Ishikawa (cell line): ENCODE measurements around the gene E2F3.

Experiments used
- CREB1 ChIP-seq: IDR thresholded peaks from 2 replicates; pipeline ENCODE4 v1.6.1; 2012; ENCODE audit warnings: low read depth
- EP300 ChIP-seq: IDR thresholded peaks from 2 replicates; pipeline ENCODE4 v1.6.1; 2012; ENCODE audit warnings: borderline replicate concordance
- FOXM1 ChIP-seq: IDR thresholded peaks from 2 replicates; pipeline ENCODE4 v1.6.1; 2012; ENCODE audit warnings: low read depth, borderline replicate concordance
- NFIC ChIP-seq: IDR thresholded peaks from 2 replicates; pipeline ENCODE4 v1.6.1; 2012
- RAD21 ChIP-seq: IDR thresholded peaks from 2 replicates; pipeline ENCODE4 v1.6.1; 2012; ENCODE audit warnings: low read depth
- REST ChIP-seq: IDR thresholded peaks from 2 replicates; pipeline ENCODE4 v1.6.1; 2012; ENCODE audit warnings: low read depth, mild to moderate bottlenecking
- TAF1 ChIP-seq: IDR thresholded peaks from 2 replicates; pipeline ENCODE4 v1.6.1; 2012; ENCODE audit warnings: low read depth, mild to moderate bottlenecking
- TCF12 ChIP-seq: IDR thresholded peaks from 2 replicates; pipeline ENCODE4 v1.6.1; 2012; ENCODE audit warnings: low read depth
- TEAD4 ChIP-seq: IDR thresholded peaks from 2 replicates; pipeline ENCODE4 v1.6.1; 2012
- USF1 ChIP-seq: IDR thresholded peaks from 2 replicates; pipeline ENCODE4 v1.6.1; 2012
- YY1 ChIP-seq: IDR thresholded peaks from 2 replicates; pipeline ENCODE4 v1.6.1; 2012; ENCODE audit warnings: low read depth
- ZBTB7A ChIP-seq: IDR thresholded peaks from 2 replicates; pipeline ENCODE4 v1.6.1; 2012; ENCODE audit warnings: low read depth

GRCh38 chr6:20492099-20492498 is 90.4 kb downstream of the E2F3 start:
- TF ChIP-seq EP300 = no peak
- TF ChIP-seq TEAD4 = no peak
- TF ChIP-seq TAF1 = no peak
- TF ChIP-seq RAD21 = no peak
- TF ChIP-seq YY1 = no peak
- TF ChIP-seq FOXM1 = no peak
- TF ChIP-seq CREB1 = no peak
- no peak for TF ChIP-seq TCF12
- no peak for TF ChIP-seq REST
- TF ChIP-seq ZBTB7A = no peak
- no peak for TF ChIP-seq USF1
- no peak for TF ChIP-seq NFIC
